Adrenal gland (tissue), 5 donors: ENCODE measurements around the gene DFFB.

ENCODE experiments used
- POLR2A ChIP-seq, 2 donors: fragments of 450-650 bp; IDR thresholded peaks; one replicate each; pipeline ENCODE4 v1.6.1; 2017; ENCODE audit warnings: antibody characterized with exemption in 2 of 2, mild to moderate bottlenecking in 2 of 2, moderate library complexity in 1 of 2
- TF ChIP-seq, protein P1 (sequence below), 6 experiments: fragments of 450-650 bp in 4 of 6; fragments of 200-600 bp in 2 of 6; sonication (generic) in 1 of 6; IDR thresholded peaks; 1 replicate in 5 of 6; 2 replicates in 1 of 6; pipeline versions ENCODE4 v1.5.1 to v1.8.0; 2016 to 2021; ENCODE audit warnings: antibody characterized with exemption in 6 of 6, mild to moderate bottlenecking in 2 of 6, moderate library complexity in 1 of 6
- donor health status: DM: no; HTN: no; CAD: no.

DNA sequence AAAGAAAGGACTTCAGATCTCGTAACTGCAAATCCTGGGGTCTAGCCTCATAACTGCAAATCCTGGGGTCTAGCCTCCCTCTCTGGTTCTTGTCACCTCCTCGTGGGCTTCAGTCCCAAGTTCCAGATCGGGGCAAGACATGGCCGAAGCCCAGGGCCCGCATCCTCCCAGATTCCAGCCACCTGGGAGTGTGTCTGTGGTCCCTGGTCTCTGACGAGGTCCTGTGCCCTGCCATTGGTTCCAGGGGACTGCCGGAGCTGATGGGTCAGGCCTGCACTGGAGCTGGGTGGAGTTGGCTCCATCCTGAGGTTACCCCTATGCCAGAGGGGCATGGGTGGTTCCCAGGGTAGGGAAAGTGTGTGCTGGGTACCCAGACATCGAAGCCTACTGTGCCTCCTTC is 60.5 kb downstream of the DFFB start:
- TF ChIP-seq, protein P1, sequence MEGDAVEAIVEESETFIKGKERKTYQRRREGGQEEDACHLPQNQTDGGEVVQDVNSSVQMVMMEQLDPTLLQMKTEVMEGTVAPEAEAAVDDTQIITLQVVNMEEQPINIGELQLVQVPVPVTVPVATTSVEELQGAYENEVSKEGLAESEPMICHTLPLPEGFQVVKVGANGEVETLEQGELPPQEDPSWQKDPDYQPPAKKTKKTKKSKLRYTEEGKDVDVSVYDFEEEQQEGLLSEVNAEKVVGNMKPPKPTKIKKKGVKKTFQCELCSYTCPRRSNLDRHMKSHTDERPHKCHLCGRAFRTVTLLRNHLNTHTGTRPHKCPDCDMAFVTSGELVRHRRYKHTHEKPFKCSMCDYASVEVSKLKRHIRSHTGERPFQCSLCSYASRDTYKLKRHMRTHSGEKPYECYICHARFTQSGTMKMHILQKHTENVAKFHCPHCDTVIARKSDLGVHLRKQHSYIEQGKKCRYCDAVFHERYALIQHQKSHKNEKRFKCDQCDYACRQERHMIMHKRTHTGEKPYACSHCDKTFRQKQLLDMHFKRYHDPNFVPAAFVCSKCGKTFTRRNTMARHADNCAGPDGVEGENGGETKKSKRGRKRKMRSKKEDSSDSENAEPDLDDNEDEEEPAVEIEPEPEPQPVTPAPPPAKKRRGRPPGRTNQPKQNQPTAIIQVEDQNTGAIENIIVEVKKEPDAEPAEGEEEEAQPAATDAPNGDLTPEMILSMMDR (IDR thresholded peaks at IDR 0.05) = no peak
- TF ChIP-seq POLR2A (IDR thresholded peaks at IDR 0.05) = no peak
